Upper lobe of left lung (tissue), 4 donors: ENCODE data around the gene MRPL1.

Experiments
- CTCF ChIP-seq, 6 experiments: fragments of 450-650 bp in 4 of 6; fragments of 200-600 bp in 2 of 6; sonication (generic) in 2 of 6; IDR thresholded peaks; one replicate each; pipeline ENCODE4 v1.5.1; 2016 to 2019; ENCODE audit warnings: antibody characterized with exemption in 6 of 6
- EP300 ChIP-seq, 4 donors: sonication (generic); formaldehyde crosslinking; IDR thresholded peaks; one replicate each; pipeline ENCODE4 v1.5.1; 2017; ENCODE audit warnings: antibody characterized with exemption in 4 of 4, control low read depth in 2 of 4
- POLR2AphosphoS5 ChIP-seq, 2 donors: sonication (generic); formaldehyde crosslinking; IDR thresholded peaks; one replicate each; pipeline ENCODE4 v1.5.1; 2017; ENCODE audit warnings: antibody characterized with exemption in 2 of 2

GRCh38 chr4:77963004-77963403 lies 100.4 kb downstream of the MRPL1 start:
- TF ChIP-seq POLR2AphosphoS5 (IDR thresholded peaks at IDR 0.05) (no peak), CTCF (IDR thresholded peaks at IDR 0.05) (no peak), EP300 (IDR thresholded peaks at IDR 0.05) (no peak)
